NCI-H2107 (cell line): Measurements from ENCODE around the gene NINJ2.
"Not testable (repeated sequence)": the region's sequence is repeated elsewhere in the genome, so short reads cannot be mapped to it uniquely, and the experiment has no call there.

Experiments used
- DNase-seq: peaks from one replicate; lab custom pipeline; 2025; lab: John Stamatoyannopoulos, UW

Gene NINJ2

DNA sequence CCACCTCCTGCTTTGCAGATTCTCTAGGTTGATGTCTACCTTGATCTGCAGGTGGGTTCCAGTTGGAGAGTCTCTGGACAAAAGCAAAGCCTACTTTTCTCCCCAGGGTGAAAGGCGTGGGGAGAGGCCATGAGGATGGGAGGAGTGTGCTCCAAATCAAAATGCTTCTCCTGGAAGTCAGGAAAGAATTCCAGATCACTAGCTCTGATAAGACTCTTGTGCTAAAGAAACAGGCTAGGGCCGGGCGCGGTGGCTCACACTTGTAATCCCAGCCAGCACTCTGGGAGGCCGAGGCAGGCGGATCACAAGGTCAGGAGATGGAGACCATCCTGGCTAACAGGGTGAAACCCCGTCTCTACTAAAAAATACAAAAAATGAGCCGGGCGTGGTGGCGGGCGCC lies 21.9 kb downstream of the NINJ2 start:
- not testable (repeated sequence) for DNase-seq

DNA sequence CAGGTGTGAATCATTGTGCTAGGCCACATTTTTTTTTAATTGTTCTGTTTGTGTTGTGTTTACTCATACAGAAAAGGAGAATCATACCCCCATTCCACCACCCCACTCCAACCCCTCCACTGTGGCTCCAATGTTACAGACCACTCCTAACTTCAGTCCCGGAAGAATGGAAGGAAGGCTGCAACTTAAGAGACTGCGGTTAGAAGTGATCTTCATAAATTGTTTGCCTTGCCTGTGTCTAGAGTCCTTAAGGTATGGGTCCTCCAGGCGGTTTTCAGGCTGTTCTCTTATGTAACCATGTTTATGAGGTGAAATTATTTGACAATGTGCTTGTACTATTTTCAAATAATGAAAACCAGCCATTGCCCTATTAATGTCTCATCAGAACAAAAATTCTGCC lies 22.5 kb downstream of the NINJ2 start:
- no peak for DNase-seq

DNA sequence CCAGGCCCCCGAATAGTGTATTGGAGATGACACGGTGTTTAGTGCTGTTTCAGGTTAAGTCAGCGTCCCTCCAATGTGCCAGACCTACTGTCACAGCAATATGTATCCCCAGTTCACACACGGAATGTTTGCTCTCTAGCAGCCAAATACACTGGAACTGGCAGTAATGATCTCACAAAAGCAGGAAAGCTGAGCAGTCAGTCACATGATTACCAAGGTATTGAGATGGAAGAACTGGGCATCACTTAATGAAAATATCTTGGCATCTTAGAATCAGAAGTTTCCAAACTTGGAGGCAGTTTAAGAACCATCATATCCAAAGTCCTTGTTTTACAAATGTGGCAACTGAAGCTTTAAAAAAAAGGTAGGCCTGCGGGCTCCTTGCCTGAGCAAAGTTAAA lies 23.3 kb downstream of the NINJ2 start:
- no peak for DNase-seq

DNA sequence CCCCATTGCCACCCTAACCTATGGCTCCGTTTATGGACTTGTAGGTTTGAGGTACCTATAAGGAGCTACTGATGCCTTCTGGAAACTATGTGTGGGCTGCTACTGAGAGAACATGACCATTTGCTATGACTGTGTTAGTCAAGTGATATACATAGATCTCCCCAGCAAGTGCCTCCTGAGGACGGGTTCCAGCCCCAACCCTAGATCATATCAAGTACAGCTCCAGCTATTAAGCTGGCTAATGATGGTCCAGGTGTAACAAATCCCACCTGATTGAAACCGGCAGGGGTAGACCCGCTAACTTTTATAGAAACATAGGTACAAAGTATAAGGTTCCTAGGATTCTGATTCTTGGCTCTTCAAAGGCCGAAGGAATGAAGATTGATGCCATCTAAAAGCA lies 23.7 kb downstream of the NINJ2 start:
- DNase-seq = no peak

DNA sequence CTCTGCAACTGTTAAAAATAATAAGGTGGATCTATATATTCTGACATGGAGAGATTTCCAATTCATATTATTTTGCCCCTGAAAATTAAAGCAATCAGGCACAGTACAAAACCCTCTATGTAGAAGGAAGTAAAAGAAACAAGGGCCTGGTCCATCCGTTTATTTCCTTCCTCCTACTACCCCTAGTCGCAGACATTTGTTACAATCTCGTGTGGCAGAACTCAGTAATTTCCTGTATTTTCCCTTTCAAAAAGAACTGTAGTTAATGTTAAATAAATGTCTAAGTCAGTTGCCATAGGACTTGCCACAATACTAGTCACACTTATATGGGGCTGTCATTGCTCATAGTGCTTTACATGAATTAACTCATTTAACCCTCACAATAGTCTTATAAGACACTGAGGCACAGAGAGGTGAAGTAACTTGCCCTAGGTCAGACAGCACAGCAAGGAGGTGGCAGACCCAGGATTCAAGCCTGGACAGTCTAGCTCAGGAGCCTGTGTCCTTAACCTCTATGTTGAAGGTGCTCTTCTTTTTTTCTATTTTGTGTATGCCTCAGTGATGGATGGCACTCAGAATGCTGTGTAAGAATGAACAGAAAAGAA lies 24.2 kb downstream of the NINJ2 start:
- no peak for DNase-seq

DNA sequence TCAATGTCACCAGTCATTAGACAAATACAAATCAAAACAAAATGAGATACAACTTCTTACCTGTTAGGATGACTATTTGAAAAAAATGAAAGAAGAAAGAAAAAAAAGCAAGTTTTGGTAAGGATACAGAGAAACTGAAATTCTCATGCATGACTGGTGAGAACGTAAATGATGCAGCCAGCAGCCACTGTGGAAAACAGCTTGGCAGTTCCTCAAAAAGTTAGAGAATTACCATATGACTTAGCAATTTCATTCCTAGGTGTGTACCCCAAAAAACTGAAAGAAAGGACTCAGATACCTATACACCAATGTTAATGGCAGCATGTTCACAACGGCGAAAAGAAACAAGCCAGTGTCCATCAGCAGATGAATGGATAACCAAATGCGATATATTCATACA lies 26.6 kb downstream of the NINJ2 start:
- DNase-seq = no peak

DNA sequence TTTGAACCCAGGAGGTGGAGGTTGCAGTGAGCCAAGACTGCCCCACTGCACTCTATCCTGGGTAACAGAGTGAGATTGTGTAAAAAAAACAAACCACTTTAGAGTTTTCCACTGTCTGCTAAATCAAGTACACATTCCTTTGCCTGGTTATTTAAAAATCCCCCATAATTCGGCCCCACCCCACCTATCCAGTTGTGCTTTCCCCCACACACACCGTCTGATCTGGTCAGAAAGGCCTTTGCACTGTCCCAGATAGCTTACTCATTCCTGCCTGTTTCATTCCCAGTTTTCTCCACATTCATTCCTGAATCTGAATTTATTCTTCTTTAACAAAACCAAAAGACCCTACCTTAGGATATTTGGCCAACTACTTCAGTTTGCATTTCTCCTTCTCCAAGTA lies 29.5 kb downstream of the NINJ2 start:
- DNase-seq = no peak

DNA sequence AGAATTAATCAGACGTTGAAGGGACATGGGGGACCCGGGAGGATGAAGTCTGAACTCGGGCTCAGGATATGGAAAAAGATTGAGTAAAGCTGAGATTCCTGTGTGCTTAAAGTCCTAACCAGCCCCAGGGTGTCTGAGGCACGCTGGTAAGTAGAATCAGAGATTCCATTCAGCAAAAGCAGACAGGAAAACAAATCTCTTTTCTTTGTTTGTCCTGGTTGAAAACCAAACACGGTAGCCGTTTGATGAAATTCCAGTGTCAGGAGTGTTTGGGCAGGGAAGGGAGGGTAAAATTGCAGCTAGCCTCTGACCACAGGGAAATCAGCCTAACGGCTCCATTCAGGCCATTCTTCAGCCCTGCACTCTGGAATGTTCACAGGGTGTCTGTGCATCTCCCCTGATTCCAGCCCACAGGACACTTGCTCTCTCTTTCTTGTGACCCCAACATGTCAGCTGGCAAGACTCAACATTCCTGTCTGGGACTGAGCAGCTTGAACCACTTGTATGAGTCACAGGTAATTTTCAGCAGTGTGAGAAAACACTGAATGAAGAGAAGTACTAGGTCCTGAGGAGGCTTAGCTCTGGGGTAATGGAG lies 31.0 kb downstream of the NINJ2 start:
- no peak for DNase-seq

DNA sequence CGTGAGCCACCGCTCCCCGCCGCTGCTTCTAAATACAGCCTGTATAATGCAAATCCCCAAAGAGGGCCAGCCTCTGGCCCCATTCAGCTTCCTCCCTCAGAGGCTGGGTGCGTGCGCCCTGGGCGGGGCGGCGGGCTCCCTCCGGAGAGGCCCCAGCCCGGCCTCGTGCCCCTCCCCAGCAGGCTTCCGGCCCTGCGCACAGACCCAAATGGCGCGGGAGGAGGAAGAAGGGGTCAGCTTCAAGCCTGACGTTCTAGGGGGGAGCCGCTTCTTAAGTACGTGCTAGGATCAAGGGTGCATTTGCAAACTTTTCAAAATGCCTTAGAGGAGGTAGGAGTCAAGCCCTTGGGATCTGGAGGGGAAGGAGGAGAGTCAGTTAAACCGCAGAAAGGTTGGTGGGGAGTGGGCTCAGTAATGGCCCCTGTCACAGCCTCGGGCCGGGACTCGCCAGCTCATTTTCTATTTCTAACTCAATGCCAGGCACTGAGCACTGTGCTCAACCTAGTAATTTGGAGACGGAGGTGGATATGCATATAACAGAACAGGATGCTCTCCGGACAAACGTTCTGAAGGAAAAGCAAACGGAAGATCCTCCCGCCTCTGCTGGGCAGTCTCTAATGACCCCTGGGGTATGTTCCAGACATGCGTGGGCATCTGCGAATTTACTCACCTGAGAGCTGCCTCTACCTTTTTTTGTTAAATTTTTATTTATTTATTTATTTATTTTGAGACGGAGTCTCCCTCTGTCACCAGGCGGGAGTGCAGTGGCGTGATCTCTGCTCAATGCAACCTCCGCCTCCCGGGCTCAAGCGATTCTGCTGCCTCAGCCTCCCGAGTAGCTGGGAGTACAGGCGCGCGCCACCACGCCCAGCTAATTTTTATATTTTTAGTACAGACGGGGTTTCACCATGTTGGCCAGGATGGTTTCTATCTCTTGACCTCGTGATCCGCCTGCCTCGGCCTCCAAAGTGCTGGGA lies 32.3 kb downstream of the NINJ2 start:
- no peak for DNase-seq

DNA sequence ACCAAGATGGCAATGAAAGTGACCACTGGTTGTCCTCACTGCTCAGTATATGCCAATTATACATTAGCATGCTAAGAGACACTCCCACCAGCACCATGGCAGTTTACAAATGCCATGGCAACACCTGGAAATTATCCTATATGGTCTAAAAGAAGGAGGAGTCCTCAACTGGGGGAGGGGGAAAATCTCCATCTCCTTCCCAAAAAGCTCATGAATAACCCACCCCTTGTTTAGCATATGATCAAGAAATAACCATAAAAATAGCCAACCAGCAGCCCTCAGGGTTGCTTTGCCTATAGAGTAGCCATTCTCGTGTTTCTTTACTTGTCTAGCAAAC lies 34.5 kb downstream of the NINJ2 start:
- not testable (repeated sequence) for DNase-seq

DNA sequence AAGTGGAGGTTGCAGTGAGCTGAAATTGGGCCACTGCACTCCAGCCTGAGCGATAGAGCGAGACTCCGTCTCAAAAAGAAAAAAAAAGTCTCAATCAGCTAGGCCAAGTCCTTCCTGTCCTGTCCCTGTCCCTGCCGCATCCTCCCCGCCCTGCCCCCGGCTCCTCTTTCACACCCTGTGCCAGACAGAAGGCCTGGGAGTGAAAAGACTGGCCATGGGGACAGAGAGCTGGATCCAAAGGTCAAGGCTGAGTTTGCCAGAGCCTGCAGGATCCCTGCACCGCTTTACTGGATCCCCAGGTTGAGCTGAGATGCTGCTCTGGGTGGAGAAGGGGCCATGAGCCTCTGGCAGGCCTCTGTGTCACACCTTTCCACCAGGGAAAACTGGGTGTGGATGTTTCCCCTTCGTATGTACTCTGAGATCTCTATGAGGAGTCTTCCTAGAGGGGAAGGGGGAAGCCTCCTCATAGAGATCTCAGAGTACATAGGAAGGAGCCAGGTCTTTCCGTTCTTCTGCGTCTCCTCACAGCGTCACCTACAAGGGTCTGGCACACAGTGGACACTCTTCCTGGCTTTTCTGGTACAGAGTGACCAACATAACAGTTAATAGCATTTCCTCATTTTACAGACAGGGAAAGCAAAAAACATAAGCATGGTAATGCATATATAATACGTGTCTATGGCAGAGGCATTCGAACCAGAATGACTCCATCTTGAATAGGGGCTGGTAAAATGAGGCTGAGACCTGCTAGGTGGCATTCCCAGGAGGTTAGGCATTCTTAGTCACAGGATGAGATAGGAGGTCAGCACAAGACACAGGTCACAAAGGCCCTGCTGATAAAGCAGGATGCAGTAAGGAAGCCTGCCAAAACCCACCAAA lies 35.1 kb downstream of the NINJ2 start:
- no peak for DNase-seq

DNA sequence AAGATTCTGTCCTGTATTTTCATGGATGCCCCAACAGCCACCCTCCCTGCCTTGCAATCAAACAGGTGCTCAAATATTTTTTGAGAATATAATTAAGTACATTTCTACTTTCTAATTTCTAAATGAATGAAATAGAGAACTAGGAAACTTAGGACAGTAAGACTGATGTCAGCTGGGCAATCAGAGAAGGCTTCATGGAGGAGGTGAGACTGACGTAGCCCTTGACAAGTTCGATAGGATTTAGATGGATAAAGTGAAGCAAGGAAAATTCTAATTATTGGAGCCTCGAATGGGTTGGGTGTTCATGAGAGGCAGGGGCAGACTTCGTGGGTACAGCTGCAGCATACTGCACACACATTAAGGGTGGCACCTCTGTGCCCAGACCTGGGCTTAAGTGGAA lies 36.0 kb downstream of the NINJ2 start:
- no peak for DNase-seq

DNA sequence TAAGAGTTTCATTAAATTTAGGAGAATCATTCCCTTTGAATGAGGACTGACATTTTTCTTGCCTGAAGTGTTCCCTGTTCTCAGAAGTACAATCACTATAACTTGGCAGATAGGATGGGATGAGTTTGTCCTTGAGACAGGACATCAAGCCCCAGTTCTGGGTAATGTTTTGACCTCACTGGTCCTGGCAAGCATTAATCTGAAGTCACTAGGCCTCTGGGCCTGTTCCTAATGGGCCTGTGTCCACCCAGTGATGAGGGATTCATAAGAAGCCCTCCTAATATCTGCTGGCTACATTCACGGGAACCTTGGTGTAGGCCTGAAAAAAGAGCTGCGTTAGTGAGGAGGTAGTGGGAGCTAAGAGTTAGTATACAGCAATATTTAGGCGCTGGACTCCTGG lies 37.2 kb downstream of the NINJ2 start:
- no peak for DNase-seq

DNA sequence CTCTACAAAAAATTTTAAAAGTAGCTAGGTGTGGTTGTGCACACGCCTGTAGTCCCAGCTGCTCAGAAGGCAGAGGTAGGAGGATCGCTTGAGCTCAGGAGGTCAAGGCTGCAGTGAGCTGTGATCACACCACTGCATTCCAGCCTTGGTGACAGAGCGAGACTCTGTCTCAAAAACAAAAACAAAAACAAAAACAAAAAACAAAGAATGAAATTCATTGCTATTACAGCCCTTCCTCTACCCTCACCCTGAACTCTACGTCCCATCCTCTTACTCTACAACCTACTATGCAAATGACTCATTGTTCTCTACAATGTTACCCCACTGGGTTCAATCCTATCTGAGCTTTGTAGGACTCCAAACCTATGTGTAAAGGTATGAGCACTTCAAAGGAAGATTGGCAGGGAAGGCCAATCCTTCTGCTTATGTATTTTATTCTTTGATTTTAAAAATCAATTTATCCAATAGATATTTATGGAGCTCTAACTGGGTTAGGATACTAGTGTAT lies 39.3 kb downstream of the NINJ2 start:
- no peak for DNase-seq

DNA sequence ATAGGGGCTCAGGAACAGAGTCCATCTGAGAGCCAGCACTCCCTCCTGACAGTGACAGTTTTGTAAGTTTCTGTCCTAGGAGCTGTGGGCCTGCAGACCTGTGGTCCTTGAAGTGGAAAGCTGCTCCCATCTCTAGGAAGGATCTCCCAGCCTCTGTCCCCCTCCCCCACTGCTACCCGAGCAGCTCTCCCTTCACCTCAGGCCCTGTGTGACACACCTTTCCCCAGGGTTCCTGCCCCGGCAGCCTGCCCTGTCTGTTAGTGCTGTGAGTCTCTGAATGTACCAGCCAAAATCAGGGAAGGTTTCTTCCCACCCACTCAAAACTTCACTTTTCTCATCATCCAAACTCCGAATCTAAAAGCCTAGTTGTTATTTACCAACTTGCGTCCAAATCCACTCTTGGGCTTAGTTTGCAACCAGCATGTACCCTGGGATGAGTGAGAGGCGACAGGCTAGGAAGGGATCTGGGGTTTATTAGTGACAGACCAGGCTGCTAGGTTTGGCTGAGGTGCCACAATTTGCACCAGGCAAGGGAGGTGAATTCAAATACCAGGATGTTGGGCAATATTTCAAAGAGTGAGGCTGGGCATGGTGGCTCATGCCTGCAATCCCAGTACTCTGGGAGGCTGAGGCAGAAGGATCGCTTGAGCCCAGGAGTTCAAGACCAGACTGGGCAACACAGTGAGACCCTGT lies 39.9 kb downstream of the NINJ2 start:
- DNase-seq = no peak

DNA sequence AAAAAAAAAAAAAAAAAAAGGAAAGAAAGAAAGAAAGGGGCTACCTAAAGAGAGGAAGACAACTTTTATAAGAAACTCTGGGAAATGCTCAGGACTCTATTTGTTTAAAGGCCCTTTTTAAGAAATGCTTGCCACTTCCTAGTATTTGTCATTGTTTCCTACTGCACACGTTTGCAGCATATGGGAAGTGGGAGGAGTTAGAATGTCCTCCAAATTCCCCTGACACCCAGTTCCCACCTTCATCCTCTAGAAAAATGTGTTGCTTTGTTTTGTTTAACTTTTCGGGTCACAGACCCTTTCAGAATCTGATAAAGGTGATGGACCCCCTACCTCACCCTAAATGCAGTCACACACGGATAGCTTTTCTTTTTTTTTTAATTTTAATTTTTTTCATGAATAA lies 40.8 kb downstream of the NINJ2 start:
- DNase-seq = no peak

DNA sequence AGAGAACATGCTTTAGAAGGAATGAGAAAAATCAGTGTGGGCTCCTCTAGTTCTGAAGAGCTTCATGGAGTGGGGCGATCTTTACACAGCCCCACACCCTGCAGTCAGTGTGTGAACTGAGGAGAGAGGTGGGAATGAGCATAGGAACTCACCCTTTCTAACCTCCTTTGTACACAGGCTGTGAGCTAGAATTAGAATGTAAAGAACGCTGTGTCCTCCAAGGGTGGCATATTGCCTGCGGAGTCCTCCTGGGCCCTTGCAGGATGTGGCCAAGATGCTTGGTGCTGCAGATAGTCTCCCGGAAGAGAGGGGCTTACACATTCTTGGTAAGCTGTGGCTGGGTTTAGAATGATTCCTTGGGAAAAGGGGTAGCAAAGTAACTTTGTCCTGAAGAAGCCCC lies 43.9 kb downstream of the NINJ2 start:
- DNase-seq = no peak

DNA sequence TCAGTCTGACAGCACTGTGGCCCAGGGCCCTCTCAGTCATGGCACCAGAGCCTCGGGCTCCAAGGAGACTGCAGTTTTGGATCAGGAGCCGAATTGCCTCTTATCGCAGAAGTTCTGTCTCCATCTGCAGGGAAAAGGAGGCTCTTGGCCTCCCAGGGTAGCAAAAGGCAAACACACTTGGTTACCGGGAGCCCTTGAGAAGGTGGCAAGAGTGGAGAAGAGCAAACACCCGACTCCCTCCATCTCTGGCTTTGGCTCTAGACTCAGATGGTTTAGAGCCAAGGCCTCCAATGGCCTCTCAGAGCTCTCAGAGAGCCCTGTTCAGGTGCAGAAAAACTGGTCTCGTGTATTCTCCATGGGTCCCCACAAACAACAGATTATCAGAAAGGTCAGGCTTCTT lies 44.6 kb downstream of the NINJ2 start:
- DNase-seq = no peak

DNA sequence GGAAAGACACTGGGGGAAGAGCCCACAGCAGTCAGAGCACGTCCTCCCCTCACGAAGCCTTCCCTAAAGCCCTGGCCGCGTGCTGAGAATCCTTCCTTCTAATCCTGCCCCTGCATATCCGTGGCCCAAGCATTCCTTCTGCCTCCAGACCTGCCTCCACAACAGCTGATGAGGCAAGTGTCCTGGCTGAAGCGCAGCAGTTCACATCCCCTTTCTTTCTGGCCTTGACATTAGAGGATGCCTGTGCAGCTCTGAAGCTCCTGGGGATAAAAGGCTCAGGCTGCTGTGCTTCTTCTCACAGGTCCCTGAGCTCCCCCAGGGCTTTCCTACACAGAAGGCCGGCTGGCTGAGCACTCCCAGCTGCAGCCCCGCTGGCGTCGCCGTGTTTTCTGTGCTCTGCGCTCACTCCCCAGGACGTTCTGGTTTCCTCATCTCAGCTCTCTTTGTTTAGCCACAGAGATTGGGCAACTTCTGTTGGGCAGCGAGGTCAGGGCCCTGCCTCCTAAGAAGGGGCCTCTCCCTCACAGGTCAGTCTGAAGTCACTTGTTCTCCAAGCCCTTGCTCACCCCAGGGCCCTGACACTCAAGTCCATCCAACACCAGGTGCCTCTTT lies 45.8 kb downstream of the NINJ2 start:
- DNase-seq = no peak

DNA sequence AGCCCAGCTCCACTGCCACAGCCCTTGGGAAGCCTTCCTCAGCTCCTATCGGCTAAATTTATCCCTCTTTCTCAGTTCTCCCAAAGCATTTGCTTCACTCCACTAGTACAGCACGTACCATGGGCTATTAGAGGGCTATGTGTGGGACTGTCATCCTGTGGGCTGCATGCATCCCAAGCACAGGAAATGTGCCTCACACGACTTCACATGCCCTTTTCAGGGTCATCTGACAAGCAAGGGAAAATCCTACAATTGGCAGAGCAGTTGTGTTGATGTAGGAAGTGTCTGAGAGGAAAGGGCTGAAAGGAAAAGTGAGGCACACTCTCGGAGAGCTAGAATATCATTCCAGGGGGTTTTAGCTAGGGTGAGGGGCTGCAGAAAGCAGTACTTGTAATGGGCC lies 47.6 kb downstream of the NINJ2 start:
- no peak for DNase-seq

DNA sequence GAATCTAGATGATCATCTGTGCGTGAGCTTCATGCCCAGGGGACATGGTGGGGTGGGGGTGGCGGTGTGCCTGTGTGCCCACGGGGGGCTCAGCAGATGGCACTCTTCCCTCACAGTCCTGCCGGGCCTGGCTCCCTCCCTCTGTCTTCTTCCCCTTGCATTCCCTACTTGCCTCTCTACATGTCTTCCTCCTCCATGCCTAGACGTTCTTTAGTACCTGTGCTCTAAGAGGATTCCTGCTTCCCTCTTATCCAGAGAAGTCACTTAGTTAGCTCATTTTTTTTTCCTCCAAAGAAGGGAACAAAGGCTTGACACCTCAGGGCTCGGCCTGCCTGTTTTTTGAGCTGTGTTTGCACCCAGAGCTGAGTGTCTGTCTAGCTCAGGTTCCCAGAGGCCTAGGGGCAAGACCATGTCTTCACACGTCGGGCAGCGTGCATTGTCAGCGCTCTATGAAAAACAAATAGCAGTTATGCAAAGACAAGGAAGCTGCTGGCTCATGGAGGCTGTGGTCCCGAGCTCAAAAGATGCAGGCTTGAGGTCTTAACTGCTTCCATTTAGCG lies 48.8 kb downstream of the NINJ2 start:
- DNase-seq = no peak
